ENCODE data around the gene XKR7.
"Not testable (repeated sequence)": the region's sequence is repeated elsewhere in the genome, so short reads cannot be mapped to it uniquely, and the experiment has no call there.

The XKR7 gene, protein sequence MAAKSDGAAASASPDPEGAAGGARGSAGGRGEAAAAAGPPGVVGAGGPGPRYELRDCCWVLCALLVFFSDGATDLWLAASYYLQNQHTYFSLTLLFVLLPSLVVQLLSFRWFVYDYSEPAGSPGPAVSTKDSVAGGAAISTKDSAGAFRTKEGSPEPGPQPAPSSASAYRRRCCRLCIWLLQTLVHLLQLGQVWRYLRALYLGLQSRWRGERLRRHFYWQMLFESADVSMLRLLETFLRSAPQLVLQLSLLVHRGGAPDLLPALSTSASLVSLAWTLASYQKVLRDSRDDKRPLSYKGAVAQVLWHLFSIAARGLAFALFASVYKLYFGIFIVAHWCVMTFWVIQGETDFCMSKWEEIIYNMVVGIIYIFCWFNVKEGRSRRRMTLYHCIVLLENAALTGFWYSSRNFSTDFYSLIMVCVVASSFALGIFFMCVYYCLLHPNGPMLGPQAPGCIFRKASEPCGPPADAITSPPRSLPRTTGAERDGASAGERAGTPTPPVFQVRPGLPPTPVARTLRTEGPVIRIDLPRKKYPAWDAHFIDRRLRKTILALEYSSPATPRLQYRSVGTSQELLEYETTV

DNA sequence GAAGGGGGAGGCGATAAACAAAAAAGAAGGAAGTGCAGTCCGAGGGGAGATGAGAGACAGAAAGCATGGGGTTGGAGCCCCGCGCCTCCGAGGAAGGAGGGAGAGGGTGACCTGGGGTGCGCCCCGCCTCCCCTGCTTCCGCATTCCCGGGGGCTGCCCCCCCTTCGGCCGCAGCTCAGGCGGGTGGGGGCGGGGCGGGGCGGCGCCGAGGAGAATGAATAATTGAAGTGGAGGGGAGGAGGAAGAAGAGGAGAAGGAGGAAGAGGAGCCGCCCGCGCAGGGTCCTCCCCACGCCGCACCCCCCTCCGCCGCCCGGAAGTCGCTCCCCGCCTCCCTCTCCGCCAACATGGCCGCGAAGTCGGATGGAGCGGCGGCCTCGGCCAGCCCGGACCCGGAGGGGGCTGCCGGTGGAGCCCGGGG, at the start of gene XKR7:
XKR7 (plus strand) TSS at position 322 of the 420 bp plus-strand sequence; CDS start at position 347, 25 bp downstream.
- peak; percentile 54 for DNase-seq

DNA sequence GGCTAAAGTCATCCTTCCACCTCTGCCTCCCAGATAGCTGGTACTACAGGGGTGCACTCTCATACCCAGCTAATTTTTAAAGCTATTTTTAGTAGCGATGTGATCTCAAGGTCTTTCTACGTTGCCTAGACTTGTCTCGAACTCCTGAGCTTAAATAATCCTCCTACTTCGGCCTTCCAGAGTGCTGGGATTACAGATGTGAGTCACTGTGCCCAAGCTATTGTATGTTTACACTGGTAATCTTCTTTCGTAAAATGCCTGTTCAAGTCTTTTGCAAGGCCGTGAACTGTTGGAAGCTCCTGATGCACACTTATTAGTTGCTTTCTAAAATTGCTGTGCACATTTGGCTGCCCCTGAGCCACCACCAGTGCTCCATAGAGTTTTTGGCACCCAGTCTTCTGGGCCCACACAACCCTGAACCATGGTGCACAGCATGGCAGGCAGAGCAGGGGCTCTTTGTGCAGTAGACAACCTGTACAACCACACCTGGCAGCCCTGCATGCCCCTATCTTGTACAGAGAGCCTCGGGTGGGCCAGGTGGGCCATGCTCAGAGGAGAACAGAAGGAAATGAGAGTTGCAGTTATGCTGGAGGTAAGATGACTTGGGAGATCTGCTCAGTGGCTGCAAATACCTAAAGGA, 49.4 kb upstream of the XKR7 start:
- no peak for DNase-seq

DNA sequence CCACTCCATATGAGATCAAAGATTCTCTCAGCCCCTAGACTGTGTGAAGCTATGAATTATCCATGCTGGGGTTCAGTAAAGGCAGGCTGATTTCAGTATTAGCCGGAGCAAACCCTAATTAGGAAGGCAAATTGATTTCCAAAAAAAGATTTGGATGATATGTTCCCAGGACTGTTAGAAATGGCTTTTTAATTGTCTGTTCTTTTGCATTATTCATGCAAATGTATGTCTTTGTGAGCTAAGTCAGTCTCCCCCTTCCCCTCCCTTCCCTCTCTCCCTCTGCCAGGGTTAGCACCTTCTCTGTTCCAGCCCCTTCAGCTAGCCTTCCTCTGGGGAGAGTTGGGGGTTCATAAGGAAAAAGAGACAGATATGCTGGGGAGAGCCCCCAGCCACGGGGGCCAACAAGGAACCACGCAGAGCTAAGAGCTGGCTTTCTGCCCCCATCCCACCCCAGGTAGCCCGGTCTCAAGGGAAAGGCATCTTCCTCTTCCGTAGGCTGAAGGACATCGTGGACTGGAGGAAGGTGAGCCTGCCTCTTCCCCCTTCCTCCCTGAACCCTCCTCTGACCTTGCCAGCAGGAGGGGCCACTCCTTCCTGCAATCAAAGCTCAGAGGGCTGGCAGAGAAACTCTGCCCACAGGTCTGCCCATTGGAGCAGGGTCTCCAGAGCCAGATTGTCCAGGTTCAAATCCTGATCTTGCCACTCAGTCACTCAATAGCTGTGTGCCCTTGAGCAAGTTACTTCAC, 48.4 kb upstream of the XKR7 start:
- no peak for DNase-seq

DNA sequence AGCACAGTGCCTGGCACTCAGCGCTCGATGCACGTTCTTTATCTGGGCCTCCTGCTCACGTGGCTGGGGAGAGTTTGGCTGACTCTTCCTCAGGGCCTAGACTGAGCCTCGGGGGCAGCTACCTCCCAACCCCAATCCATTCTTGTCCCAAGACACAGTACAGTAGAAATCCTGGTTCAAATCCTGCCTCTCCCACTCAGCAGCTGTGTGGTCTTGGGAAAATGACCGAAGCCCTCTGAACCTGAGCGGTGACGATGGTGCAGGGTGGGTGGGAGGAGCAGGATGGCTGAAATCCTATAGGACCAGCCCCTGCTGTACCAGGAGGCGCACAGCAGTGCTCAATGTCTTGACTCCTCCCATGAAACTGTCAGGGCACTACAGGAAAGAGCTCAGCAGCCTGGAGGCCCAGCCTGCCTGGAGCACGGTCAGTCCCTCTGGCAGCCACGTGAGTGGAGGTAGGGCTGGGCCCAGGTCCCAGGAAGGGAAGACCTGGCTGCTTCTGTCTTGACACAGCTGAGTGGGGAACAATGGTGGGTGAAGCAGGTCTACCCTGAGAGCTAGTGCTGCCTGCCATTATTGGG, 47.6 kb upstream of the XKR7 start:
- DNase-seq = no peak

DNA sequence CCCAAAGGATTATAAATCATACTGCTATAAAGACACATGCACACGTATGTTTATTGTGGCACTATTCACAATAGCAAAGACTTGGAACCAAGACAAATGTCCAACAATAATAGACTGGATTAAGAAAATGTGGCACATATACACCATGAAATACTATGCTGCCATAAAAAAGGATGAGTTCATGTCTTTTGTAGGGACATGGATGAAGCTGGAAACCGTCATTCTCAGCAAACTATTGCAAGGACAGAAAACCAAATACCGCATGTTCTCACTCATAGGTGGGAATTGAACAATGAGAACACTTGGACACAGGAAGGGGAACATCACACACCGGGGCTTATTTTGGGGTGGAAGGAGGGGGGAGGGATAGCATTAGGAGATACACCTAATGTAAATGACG, 46.5 kb upstream of the XKR7 start:
- not testable (repeated sequence) for DNase-seq

DNA sequence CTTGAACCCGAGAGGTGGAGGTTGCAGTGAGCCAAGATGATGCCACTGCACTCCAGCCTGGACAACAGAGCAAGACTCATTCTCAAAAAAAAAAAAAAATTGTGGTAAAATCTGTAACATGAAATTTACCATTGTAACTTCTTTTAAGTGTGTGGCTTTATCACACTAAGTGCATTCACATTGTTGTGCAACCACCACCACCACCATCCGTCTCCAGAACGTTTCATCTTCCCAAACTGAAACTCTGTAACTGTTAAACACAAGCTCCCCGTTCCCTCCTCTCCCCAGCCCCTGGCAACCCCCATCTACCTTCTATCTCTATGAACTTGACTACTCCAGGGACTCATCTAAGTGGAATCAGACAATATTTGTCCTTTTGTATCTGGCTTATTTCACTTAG, 45.8 kb upstream of the XKR7 start:
- no peak for DNase-seq

DNA sequence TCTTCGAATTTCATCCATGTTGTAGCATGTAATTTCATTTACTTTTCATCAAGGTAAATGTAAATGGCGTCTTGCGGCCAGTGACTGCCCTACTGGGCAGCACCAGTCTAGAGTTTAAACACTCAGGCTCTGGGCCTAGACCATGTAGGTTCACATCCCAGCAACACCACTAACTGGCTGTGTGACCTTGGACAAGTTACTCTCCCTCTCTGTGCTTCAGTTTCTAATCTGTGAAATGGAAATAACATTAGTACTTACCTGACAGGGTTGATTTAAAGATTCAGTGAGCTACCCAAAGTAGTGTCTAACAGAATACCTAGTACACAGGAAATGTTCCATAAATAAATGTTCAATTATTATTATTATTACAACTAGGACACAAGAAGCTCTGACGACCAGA, 45.4 kb upstream of the XKR7 start:
- no peak for DNase-seq

DNA sequence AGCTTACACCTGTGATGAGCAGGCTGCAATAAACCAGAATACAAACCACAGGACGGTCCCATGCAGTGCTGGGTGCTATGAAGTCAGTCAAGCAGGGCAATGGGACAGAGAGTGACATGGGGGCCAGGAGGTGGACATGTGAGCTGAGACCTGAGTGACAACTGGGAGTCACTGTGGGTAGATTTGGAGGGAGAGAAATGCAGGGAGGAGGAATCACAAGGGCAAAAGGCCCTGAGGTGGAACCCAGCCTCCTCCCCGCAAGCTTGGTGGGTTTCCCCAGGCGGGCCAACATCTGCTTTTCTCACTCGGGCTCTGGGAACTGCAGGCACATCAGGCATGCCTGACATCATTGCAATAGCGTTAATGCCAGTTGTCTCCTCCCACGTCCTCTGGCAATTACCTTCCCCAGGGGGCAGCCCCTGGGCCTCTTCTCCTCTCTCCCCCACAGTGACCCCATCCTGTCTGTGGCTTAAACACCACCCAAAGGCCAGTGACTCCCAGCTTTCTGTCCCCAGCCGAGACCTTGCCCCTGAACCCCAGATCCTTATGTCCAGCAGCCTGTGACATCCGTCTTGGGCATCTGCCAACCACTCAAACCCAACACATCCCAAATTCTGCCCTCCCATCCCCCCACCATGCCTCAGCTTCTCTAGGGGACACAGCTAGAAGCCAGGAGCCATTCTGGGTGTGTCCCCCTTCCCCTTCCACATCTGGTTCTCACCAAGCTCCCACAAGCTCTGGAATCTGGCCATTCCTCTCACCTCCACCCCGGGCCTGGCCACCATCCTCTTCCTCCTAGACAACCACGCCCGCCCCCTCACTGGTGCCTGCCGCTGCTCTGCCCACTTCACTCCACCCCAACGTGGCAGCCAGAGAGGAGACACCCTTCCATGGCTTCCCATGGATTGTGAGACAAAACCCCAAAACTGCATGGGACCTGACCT, 44.3 kb upstream of the XKR7 start:
- no peak for DNase-seq

DNA sequence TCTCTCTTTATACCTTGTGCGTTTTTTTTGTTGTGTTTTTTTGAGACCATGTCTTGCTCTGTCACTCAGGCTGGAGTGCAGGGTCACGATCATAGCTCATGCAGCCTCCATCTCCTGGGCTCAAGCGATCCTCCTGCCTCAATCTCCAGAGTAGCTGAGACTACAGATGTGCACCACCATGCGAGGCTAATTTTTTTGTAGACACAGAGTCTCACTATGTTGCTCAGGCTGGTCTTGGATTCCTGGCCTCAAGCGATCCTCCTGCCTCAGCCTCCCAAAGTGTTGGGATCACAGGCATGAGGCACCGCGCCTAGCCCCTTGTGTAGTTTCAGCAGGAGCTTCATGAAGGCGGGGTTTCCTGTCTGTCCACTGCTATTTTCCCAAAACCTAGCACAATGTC, 43.4 kb upstream of the XKR7 start:
- DNase-seq = no peak

DNA sequence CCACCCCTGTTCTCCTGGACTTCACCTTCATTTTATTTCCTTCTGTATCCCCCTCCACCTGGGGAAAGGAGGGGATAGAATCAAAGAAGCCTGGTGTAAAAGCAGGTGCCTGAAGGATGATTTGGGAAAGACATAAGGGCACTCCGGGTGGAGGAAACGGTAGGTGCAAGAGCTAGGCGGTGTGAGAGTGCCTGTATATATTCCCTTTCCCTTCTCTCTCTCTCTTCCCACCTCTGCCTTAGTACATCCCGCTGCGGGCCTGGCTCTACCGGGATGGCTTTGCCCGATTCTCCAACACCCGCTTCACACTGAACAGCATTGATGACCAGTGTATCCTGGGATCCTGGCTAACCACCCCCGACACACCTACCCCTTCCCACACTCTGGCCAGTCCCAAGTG, 42.3 kb upstream of the XKR7 start:
- no peak for DNase-seq

DNA sequence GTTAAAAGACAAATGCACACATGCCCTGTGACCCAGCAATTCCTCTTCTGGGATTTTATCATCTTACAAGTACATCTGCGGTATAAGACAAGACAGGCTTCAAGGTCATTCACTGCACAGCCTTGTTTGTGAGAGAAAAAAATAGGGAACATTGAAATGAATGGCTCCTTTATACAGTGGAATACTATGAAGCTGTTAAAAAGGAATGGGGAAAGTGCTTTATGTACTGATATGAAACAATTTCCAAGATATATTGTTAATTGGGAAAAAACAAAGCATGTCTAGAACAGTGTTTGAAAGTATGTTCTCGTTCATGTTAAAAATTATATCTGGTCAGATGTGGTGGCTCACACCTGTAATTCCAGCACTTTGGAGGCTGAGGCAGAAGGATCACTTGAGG, 41.5 kb upstream of the XKR7 start:
- no peak for DNase-seq

DNA sequence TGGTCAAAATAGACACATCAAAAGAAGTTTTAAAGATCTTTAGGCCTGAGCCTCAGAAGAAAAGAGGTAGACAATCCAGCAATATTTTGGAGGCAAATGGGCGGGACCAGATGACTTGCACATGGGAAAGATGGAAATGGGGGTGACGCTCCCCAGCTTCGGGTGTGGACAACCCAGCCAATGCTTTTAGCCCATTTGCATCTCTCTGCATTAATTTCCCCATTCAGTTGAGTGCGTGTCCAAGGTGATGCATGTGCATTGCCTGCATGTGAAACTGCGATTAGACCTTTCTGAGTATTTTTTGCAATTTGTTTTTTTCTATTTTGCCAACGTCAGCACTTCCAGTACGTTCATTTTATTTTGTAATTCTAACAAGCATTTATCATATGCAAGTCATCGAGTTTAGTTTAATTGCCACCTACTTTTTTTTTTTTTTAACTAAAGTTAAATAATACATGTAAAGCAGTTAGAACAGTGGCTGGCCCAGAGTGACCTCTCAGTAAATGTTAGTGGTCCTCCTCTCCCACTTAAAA, 40.3 kb upstream of the XKR7 start:
- DNase-seq = no peak

DNA sequence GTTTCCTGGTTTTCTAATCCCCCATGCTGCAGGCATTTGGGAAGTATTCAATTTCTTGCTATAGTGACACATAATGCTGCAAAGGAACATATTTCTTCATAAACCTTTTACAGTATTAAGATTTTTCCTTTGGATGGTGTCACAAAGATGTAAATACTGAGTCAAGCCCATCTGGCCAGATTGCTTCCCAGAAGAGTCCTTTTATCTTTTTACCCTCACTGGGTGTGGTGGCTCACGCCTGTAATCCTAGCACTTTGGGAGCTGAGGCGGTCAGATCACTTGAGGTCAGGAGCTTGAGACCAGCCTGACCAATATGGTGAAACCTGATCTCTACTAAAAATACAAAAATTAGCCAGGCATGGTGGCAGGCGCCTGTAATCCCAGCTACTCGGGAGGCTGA, 38.3 kb upstream of the XKR7 start:
- DNase-seq = not testable (repeated sequence)

DNA sequence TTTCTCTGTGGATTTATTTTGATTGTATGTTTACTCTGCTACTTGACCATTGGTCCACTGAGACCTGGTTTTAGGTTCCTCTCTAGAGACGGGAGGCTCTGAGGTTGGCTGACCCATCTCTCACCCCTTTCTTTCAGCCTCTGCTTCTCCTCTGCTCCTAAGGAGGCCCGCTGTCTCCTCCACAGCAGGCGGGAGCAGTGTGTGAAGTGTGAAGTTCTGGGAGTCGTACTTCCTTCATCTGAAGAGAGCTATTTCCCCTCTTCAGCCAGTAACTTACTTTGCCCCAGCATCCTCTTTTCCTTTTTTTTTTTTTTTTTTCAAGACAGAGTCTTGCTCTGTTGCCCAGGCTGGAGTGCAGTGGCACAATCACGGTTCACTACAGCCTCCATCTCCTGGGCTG, 37.2 kb upstream of the XKR7 start:
- DNase-seq = no peak

DNA sequence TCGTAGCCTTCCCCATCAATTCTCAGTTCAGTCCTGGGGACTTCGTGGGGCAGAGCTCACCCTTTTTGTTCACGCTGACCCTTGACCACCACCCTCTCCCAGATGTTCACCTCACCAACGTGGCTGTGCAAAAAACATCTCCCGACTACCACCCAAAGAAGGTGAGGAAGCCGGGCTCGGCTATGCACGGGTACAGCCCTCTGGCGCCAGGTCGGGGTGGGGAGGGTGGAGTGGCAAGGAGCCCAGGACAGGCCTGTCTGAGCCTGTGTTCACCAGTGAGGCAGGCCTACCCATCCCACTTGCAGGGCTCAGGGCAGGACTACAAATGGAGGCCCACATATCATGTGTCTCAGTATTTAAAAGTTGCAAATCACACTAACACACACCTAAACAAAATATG, 34.3 kb upstream of the XKR7 start:
- DNase-seq = no peak

DNA sequence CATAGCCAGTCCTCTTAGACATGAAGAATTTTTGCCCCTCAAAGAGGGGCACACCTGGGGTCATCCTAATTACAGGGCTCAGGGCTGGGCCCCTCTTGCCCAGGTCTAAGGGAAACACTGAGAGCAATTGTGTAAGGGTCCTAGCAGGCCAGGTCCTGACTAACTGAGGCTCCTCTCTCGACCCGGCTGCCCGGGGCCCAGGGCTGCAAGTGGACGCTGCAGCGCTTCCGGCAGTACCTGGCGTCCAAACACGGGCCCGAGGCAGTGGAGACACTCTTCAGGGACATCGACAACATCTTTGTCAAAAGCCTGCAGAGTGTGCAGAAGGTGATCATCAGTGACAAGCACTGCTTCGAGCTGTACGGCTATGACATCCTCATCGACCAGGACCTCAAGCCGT, 33.5 kb upstream of the XKR7 start:
- DNase-seq = no peak

DNA sequence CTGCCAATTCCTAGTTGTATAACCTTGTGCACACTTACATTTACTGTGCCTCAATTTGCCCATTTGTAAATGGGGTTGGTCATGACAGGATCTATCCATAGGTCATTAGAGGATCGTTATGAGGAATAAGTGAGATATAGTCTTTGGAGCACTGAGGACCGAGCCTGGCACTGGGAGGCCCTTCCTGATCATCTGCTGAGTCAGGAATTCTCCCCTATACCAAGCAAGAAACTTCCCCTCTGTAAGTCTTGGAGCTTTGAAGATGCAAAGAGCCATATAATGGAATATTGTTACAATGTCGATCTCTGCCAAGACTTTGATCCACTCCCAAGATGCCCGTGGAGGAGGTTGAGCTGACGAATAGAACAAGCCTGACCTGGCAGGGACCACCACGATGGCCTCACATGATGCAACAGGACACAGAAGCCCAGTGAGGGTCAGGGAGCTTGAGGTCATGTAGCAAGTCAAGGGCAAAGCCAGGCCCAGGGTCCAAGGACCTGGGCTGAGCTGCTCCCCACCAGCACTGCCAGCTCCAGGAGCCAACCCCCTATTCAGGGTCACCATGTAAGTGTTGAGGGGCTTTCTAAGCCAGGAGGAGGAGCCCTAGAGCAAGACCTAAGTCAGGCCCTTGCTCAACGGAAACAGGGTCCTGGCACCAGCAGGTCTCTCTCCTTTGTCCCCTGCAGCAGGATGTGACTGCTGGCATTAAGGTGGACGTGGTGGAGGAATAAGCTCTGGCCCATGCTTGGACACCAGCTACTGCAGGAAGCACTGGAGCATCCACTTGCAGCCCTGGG, 32.8 kb upstream of the XKR7 start:
- DNase-seq = no peak

DNA sequence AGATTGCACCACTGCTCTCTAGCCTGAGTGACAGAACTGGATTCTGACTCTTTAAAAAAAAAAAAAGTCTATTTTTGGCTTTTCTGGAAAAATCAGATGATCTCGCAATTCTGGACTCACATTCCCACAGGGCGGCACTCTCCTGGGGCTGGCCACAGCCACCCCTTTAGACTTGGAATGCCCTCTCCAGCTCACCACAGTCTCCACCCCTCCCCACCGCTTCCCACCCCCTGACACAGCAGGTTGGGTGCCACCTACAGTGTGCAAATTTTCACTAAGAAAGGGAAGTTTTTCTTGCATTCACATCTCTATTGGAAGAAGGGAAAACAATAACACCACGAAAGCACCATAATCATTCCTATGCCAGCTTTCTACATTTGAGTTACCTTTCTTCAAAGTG, 31.5 kb upstream of the XKR7 start:
- DNase-seq = no peak

DNA sequence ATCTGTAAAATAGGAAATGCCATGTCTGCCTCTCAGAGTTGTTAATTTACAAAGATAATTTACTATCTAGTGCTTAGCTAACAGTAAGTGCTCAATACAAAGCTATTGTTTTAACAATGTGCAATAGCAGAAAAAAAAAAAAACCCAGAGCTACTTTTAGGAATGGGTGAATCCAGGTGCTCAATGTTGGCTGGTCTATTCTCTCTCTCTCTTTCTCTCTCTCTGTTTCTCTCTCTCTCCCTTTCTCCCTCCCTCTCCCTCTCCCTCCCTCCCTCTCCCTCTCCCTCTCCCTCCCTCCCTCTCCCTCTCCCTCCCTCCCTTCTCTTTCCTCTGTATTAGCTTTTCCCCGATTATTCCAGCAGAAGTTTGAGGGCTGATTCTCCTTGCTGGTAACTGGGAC, 30.1 kb upstream of the XKR7 start:
- no peak for DNase-seq

DNA sequence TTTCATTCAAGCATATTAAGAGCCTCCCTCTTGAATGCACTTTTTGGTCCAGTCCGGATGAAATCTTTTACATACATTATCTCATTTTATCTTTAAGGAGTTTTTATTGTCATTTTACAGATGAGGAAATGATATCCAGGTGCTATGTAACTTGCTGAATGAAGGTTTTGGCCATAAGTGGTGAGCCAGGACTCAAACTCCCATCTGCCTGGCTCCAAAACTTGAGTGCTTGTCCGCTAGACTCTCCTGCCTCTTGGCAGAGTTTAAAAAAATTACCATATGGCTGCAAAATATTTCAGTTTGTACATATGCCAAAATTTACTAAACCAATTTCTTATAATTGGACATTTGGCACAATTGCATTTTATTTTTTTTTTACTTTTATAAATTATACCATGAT, 28.3 kb upstream of the XKR7 start:
- no peak for DNase-seq

DNA sequence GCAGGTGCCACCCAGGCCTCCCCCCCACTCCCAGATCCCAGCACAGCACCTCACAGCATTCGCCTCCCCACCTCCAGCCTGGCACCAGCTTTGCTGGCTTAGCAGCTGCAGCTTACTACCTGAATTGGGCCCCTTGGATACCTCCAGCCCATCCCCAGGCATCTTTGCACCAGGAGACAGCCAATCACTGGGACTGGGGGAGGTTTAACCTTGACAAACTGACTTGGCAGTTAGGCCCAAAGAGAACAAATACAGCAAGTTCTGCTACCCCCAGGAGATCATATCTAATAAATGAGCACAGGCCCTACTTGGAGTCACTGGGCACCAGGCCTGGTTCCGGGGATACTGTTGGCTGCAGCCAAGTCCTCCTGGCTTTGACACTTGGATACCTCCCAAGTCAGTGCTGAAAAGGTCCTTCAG, 24.9 kb upstream of the XKR7 start:
- no peak for DNase-seq
